ENCODE measurements around the gene HDGFL3.

DNA sequence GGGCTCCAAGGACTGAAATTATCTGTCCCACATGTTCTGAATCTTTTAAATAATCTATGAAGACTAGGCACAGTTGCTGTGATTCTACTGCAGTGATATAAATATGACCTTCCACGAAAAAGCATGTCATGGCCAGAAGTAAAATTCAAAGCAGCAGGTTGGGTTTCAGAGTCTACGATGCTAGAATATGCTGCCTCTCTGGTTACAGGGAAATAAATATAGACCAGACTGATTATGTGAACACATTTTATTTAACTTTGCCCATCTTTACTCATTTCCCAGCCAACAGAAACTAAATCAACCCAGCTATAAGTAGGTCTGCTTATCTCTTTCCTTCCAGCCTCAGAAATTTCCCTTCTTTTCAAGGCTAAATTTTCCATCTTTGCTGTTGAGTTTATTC lies 120.0 kb downstream of the HDGFL3 start:
- TF ChIP-seq, protein P1, sequence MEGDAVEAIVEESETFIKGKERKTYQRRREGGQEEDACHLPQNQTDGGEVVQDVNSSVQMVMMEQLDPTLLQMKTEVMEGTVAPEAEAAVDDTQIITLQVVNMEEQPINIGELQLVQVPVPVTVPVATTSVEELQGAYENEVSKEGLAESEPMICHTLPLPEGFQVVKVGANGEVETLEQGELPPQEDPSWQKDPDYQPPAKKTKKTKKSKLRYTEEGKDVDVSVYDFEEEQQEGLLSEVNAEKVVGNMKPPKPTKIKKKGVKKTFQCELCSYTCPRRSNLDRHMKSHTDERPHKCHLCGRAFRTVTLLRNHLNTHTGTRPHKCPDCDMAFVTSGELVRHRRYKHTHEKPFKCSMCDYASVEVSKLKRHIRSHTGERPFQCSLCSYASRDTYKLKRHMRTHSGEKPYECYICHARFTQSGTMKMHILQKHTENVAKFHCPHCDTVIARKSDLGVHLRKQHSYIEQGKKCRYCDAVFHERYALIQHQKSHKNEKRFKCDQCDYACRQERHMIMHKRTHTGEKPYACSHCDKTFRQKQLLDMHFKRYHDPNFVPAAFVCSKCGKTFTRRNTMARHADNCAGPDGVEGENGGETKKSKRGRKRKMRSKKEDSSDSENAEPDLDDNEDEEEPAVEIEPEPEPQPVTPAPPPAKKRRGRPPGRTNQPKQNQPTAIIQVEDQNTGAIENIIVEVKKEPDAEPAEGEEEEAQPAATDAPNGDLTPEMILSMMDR (IDR thresholded peaks at IDR 0.05) = no peak
- TF ChIP-seq EZH2 (IDR thresholded peaks at IDR 0.05) = no peak

Data from neural progenitor cell (in vitro differentiated cells).